Measurements from ENCODE around the gene KCNAB1. TPM values are rescaled to one million over a fixed set of nuclear protein-coding genes. Genes with fewer than 3 reads are reported as not detected.
"Not testable (repeated sequence)": the region's sequence is repeated elsewhere in the genome, so short reads cannot be mapped to it uniquely, and the experiment has no call there.

KCNAB1 gene
- polyA plus RNA-seq, result 0.26 TPM

GRCh38 chr3:156120528-156121251 is at the start of gene KCNAB1:
Gene KCNAB1, plus strand, starts transcription at chr3:156120578.
- no peaks in the 10 kb centered on the region for H3K4me1 Mint-ChIP-seq
- no peak within 1 kb of the TSS for H3K27ac Mint-ChIP-seq
- no peaks in the 10 kb centered on the region for H3K36me3 Mint-ChIP-seq
- H3K27me3 Mint-ChIP-seq, result no peaks in the 10 kb centered on the region
- no peak within 1 kb of the TSS for H3K4me3 Mint-ChIP-seq
- no peaks in the 10 kb centered on the region for H3K9me3 Mint-ChIP-seq

- H3K4me3 Mint-ChIP-seq, result no peak overlapping the region
- peaks cover 0 to 2% (median 2%) of the 10 kb centered on the region in 3 donors for H3K9me3 Mint-ChIP-seq
- no peaks in the 10 kb centered on the region for H3K4me1 Mint-ChIP-seq
- no peak overlapping the region for H3K27ac Mint-ChIP-seq
- H3K27me3 Mint-ChIP-seq, result peaks cover 8% of the 10 kb centered on the region
- H3K36me3 Mint-ChIP-seq, result no peaks in the 10 kb centered on the region
Measured at GRCh38 chr3:156071031-156071430, 49.3 kb upstream of the KCNAB1 start.

- not testable (repeated sequence) for H3K36me3 Mint-ChIP-seq, H3K4me1 Mint-ChIP-seq, H3K27ac Mint-ChIP-seq, H3K4me3 Mint-ChIP-seq, H3K9me3 Mint-ChIP-seq
- peaks cover 10% of the 10 kb centered on the region for H3K27me3 Mint-ChIP-seq
Measured at GRCh38 chr3:156072950-156073657, 47.3 kb upstream of the KCNAB1 start.

GRCh38 chr3:156090126-156090525 is 30.3 kb upstream of the KCNAB1 start:
- no peaks in the 10 kb centered on the region for H3K9me3 Mint-ChIP-seq

GRCh38 chr3:156093964-156094363 is 26.4 kb upstream of the KCNAB1 start:
- Mint-ChIP-seq H3K27me3 (peaks cover under 1% of the 10 kb centered on the region), H3K36me3 (peaks cover 2% of the 10 kb centered on the region), H3K27ac (no peak overlapping the region), H3K9me3 (peaks cover 0 to 8% (median 1%) of the 10 kb centered on the region in 3 donors), H3K4me3 (no peak overlapping the region), H3K4me1 (no peaks in the 10 kb centered on the region)

More at GRCh38 chr3:156090126-156090525, 30.3 kb upstream of the KCNAB1 start:
- Mint-ChIP-seq H3K27ac (no peak overlapping the region), H3K36me3 (peaks cover 2% of the 10 kb centered on the region), H3K27me3 (no peaks in the 10 kb centered on the region), H3K4me1 (no peaks in the 10 kb centered on the region), H3K4me3 (no peak overlapping the region)

GRCh38 chr3:156094391-156094790 is 26.0 kb upstream of the KCNAB1 start:
- Mint-ChIP-seq H3K27me3 (peaks cover 2% of the 10 kb centered on the region), H3K4me3 (no peak overlapping the region), H3K27ac (no peak overlapping the region)

GRCh38 chr3:156095652-156096051 is 24.7 kb upstream of the KCNAB1 start:
- H3K36me3 Mint-ChIP-seq, H3K27me3 Mint-ChIP-seq, H3K4me3 Mint-ChIP-seq, H3K27ac Mint-ChIP-seq, H3K9me3 Mint-ChIP-seq, H3K4me1 Mint-ChIP-seq: not testable (repeated sequence)

More at GRCh38 chr3:156094391-156094790, 26.0 kb upstream of the KCNAB1 start:
- Mint-ChIP-seq H3K9me3 (peaks cover 0 to 8% (median 1%) of the 10 kb centered on the region in 3 donors), H3K4me1 (no peaks in the 10 kb centered on the region), H3K36me3 (peaks cover 2% of the 10 kb centered on the region)

- H3K27ac Mint-ChIP-seq, result no peak overlapping the region
- no peak overlapping the region for H3K4me3 Mint-ChIP-seq
- peaks cover 0 to 8% (median 5%) of the 10 kb centered on the region in 3 donors for H3K9me3 Mint-ChIP-seq
- no peaks in the 10 kb centered on the region for H3K36me3 Mint-ChIP-seq
- H3K4me1 Mint-ChIP-seq, result no peaks in the 10 kb centered on the region
- peaks cover 2% of the 10 kb centered on the region for H3K27me3 Mint-ChIP-seq
Measured at GRCh38 chr3:156098437-156099035, 21.8 kb upstream of the KCNAB1 start.

- H3K27ac Mint-ChIP-seq, H3K27me3 Mint-ChIP-seq, H3K36me3 Mint-ChIP-seq, H3K9me3 Mint-ChIP-seq, H3K4me3 Mint-ChIP-seq, H3K4me1 Mint-ChIP-seq: not testable (repeated sequence)
Measured at GRCh38 chr3:156099348-156099747, 21.0 kb upstream of the KCNAB1 start.

- H3K9me3 Mint-ChIP-seq, H3K4me1 Mint-ChIP-seq, H3K27ac Mint-ChIP-seq, H3K27me3 Mint-ChIP-seq, H3K36me3 Mint-ChIP-seq, H3K4me3 Mint-ChIP-seq: not testable (repeated sequence)
Measured at GRCh38 chr3:156099984-156100383, 20.4 kb upstream of the KCNAB1 start.

- Mint-ChIP-seq H3K27me3 (peaks cover 2% of the 10 kb centered on the region), H3K36me3 (no peaks in the 10 kb centered on the region), H3K4me1 (no peaks in the 10 kb centered on the region), H3K9me3 (peaks cover 0 to 4% (median 3%) of the 10 kb centered on the region in 3 donors), H3K27ac (no peak overlapping the region), H3K4me3 (no peak overlapping the region)
Measured at GRCh38 chr3:156102267-156102931, 18.0 kb upstream of the KCNAB1 start.

GRCh38 chr3:156106721-156107373 is 13.5 kb upstream of the KCNAB1 start:
- H3K27ac Mint-ChIP-seq, result no peak overlapping the region
- peaks cover 3% of the 10 kb centered on the region for H3K36me3 Mint-ChIP-seq
- H3K4me1 Mint-ChIP-seq, result no peaks in the 10 kb centered on the region

GRCh38 chr3:156107504-156107903 is 12.9 kb upstream of the KCNAB1 start:
- H3K27me3 Mint-ChIP-seq, result no peaks in the 10 kb centered on the region
- H3K4me1 Mint-ChIP-seq, result no peaks in the 10 kb centered on the region
- no peaks in the 10 kb centered on the region for H3K9me3 Mint-ChIP-seq
- H3K27ac Mint-ChIP-seq, result no peak overlapping the region
- no peak overlapping the region for H3K4me3 Mint-ChIP-seq
- H3K36me3 Mint-ChIP-seq, result peaks cover 3% of the 10 kb centered on the region

More at GRCh38 chr3:156106721-156107373, 13.5 kb upstream of the KCNAB1 start:
- Mint-ChIP-seq H3K9me3 (no peaks in the 10 kb centered on the region), H3K27me3 (no peaks in the 10 kb centered on the region), H3K4me3 (no peak overlapping the region)

- H3K4me1 Mint-ChIP-seq, result no peaks in the 10 kb centered on the region
- no peak overlapping the region for H3K27ac Mint-ChIP-seq
- H3K9me3 Mint-ChIP-seq, result no peaks in the 10 kb centered on the region
- H3K36me3 Mint-ChIP-seq, result peaks cover 3% of the 10 kb centered on the region
- H3K27me3 Mint-ChIP-seq, result no peaks in the 10 kb centered on the region
- no peak overlapping the region for H3K4me3 Mint-ChIP-seq
Measured at GRCh38 chr3:156108616-156109015, 11.8 kb upstream of the KCNAB1 start.

GRCh38 chr3:156109989-156110388 is 10.4 kb upstream of the KCNAB1 start:
- no peak overlapping the region for H3K27ac Mint-ChIP-seq
- no peaks in the 10 kb centered on the region for H3K9me3 Mint-ChIP-seq
- no peaks in the 10 kb centered on the region for H3K4me1 Mint-ChIP-seq
- H3K36me3 Mint-ChIP-seq, result peaks cover 3% of the 10 kb centered on the region
- peaks cover 1% of the 10 kb centered on the region for H3K27me3 Mint-ChIP-seq
- no peak overlapping the region for H3K4me3 Mint-ChIP-seq

All from IgD-negative memory B cell (primary cell).